Right hindlimb (tissue), 1 donor: ENCODE measurements around the gene KIF21A.
"Not testable (repeated sequence)": the region's sequence is repeated elsewhere in the genome, so short reads cannot be mapped to it uniquely, and the experiment has no call there.

Source experiments
- DNase-seq: peaks from one replicate; pipeline ENCODE4 v3.0.0-alpha.2; 2018

KIF21A gene, protein sequence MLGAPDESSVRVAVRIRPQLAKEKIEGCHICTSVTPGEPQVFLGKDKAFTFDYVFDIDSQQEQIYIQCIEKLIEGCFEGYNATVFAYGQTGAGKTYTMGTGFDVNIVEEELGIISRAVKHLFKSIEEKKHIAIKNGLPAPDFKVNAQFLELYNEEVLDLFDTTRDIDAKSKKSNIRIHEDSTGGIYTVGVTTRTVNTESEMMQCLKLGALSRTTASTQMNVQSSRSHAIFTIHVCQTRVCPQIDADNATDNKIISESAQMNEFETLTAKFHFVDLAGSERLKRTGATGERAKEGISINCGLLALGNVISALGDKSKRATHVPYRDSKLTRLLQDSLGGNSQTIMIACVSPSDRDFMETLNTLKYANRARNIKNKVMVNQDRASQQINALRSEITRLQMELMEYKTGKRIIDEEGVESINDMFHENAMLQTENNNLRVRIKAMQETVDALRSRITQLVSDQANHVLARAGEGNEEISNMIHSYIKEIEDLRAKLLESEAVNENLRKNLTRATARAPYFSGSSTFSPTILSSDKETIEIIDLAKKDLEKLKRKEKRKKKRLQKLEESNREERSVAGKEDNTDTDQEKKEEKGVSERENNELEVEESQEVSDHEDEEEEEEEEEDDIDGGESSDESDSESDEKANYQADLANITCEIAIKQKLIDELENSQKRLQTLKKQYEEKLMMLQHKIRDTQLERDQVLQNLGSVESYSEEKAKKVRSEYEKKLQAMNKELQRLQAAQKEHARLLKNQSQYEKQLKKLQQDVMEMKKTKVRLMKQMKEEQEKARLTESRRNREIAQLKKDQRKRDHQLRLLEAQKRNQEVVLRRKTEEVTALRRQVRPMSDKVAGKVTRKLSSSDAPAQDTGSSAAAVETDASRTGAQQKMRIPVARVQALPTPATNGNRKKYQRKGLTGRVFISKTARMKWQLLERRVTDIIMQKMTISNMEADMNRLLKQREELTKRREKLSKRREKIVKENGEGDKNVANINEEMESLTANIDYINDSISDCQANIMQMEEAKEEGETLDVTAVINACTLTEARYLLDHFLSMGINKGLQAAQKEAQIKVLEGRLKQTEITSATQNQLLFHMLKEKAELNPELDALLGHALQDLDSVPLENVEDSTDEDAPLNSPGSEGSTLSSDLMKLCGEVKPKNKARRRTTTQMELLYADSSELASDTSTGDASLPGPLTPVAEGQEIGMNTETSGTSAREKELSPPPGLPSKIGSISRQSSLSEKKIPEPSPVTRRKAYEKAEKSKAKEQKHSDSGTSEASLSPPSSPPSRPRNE (N-terminal part only)

DNA sequence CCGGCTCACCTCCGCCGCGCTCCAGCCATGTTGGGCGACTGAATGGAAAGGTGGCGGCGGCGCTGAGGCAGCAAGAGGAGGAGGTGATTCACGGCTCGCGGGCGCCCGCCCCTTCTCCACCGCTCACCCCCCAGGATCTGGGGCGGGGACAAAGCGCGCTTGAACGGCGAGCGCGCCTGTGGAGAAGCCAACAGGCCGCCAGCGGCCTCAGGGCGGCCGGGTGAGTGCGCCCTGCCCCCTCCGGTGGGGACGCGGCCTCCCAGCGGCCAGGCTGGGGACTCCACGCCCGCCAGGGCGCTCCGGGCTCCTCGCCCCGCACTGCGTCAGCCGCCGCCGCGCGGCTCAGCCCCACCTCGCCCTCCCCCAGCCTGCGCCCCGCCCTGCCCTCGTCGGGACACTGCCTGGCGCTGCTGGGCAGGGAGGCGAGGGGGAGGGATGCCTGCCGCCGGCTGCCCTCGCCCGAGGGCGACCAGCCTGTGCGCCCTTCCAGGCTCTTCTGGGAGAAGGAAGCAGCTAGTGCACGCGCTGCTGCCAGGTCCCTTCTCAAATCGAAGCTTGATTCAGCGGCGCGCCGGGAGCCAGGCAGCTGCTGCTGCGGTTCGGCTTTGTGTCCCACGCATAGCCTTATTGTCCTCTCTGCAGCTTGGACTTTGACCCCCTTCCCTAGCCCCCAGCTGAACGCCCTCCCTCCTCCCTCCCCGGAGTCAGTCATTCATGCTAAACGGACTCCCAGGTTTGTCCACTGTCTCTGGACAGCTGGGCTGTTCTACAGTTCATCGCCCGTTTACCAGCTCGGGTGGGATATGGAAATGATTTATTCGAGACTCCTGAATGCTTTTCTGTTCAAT, at the start of gene KIF21A:
TSS of gene KIF21A (minus strand) at position 40 of the 848 bp plus-strand sequence. CDS start 150 bp downstream, outside the sequence.
- peak; percentile 86 for DNase-seq

DNA sequence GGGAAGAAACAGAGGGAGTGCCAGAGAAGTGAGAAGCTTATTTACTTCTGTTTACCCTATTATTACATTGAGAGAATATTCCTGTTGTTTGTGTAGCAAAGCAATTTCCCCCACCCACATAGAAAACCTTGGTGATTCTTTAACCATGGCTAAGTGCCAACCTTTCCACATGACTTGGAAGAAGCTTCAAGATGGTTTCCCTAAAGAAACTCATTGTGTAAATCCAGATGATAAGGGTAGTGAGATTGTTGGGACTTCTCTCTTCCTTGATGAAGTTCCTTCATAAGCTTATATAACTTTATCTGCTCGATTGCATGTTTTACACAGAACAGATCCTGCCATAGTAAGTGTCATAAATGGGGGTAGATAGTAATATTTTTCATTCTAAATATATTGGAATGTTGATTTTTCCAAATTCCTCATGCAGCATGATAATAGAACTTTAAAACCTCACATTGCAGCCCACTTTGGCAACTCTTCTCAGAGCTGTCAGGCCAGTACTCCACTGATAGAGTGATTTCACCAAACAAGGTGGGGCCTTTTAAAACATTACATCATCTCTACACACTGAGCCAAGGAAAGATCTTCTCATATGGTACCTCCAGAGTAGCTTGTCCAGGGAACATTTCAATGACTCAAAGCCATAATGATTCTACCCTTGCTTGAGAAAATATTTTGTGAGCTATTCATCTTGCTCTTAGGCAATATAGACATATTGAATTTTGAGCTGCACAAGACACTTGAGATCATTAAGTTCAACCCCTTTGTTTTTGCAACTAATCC, 47.8 kb upstream of the KIF21A start:
- DNase-seq, result no peak

DNA sequence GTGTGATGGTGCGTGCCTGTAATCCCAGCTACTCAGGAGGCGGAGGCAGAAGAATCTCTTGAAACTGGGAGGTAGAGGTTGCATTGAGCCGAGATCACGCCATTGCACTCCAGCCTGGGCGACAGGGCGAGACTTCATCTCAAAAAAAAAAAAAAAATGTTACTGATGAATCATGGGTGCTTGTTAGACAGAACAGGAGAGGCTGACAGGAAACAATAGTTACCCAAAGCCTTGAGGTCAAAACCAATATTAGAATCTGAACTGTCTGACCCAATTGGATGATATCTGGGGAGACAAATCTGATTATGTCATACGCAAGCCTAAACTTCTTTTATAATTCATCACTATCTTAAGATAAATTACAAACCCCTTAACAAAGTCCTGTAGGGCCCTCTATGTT, 40.7 kb upstream of the KIF21A start:
- DNase-seq, result no peak

DNA sequence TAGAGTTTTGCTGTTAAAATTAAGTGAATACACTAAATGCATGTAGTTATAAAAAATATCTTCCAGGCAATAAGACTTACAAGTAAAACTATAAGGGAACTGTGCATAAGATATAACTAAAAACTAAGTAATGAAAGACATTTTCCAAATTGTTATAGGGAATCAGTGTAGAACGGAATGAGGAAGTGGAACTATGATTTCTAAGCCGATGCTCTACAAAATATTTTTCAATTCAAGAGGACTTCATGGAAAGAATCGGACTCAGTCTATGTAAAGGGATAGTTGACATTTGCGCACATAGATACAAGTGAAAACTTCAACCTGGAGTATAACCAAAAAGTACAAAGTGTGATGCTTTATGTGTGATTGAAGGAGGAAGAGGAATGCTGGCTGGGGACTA, 40.1 kb upstream of the KIF21A start:
- DNase-seq, result no peak

DNA sequence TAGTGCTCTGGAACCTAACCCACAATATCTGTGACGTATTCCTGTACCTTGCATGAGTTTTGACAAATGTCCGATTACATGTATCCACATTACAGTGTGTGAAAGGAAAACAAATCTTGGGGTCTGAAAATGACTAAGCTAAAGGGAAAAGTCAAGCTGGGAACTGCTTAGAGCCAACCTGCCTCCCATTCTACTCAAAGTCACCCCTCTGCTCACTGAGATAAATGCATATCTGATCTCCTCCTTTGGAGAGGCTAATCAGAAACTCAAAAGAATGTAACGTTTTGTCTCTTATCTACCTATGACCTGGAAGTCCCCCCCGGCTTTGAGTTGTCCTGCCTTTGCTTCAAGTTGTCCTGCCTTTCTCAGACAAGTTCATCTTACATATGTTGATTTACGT, 34.0 kb upstream of the KIF21A start:
- DNase-seq, result no peak

DNA sequence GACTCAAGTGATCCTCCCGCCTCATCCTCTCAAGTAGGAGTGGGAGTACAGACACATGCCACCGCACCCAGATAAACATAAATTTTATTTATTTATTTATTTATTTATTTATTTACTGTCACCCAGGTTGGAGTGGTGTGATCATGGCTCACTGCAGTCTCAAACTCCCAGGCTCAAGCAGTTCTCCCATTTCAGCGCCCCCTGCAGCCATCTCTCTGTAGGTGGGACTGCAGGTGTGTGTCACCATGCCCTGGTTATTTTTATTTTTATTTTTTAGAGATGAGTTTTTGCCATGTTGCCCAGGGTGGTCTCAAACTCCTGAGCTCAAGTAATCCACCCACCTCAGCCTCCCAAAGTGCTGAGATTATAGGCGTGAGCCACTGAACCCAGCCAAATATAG, 33.2 kb upstream of the KIF21A start:
- no peak for DNase-seq

DNA sequence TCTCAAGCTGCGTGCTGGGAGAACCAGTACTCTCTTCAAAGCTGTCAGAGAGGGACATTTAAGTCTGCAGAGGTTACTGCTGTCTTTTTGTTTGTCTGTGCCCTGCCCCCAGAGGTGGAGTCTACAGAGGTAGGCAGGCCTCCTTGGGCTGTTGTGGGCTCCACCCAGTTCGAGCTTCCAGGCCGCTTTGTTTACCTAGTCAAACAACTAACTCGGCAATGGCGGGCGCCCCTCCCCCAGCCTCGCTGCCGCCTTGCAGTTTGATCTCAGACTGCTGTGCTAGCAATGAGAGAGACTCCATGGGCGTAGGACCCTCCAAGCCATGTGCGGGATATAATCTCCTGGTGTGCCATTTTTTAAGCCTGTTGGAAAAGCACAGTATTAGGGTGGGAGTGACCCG, 32.2 kb upstream of the KIF21A start:
- DNase-seq, result not testable (repeated sequence)

DNA sequence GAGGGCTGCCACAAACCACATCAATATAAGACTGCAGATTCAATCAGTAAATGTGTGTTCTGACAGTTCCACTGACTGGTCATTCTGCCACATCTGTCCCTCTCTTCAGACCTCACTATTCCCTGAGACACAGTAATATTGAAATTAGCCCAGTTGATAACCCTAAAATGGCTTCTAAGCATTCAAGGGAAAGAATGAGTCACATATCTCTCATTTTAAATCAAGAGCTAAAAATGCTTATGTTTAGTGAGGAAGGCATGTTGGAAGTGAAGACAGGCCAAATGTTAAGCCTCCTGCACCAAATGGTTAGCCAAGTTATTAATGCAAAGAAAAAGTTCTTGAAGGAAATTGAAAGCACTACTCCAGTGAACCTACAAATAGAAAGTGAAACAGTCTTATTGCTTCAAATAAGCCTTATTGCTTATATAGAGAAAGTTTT, 24.5 kb upstream of the KIF21A start:
- no peak for DNase-seq

DNA sequence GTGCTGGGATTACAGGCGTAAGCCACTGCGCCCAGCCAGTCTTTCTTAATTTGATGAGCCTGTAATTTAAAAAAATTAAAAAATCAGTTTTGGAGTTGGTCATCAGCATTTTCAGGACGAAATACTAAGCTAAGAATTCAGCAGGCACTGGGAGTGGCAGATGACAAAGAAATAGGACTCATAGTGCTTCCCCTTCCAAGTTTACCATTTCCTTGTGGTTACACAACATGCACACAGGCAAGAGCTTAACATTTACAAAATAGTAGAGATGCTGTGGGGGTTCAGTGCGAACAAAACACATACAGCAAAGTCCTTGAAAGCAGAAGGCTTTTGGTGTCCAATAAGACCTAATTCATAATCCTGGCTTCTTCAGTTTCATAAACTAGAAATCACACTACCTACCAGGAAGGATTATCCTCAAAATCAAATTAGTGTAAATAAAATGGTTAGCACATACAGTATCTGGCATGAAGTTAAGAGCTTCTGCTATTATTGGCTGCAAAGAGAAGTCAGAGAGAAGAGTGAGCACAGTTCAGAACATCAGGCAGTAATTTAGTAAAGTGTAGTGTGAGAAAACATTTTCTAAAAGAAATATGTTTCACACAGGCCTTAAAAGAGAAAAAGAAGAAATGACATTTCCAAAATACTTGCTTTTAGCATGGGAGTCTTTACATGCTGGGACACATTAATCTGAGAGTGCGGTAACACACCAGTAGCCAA, 22.2 kb upstream of the KIF21A start:
- no peak for DNase-seq

DNA sequence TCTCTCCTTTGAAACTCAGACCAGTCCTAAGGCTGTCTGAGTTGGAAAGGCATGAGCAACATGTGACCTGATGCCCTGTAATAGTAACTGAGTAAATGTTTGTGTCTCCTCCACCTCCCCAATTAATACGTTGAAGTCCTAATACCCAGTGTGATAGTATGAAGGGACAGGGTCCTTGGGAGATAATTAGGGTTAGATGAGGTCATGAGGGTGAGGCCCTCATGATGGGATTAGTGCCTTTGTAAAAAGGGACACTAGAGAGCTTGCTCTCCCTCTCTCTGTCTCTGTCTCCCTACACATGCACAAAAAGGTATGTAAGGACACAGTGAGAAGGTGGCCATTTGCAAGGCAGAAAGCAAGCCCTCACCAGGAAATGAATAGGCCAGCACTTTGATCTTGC, 18.1 kb upstream of the KIF21A start:
- no peak for DNase-seq

DNA sequence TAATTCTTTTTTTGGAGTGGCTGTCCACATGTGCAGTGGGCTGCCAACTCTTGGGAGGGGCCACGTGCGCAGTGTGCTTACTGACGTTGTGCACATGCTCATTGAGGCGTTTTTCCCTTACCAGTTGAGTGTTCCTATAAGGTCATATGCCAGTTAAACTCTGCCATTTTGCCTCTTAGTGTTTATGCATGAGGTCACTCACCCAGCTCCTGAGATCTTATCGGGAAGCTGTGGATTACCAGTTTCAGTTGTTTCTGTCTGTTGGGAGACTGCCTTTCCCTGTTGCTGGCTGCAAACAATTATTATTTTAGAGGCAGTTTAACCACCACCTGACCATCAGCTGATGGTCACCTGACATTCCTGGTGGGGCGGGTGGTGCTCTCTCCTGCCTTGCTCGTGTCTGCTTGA, 16.1 kb upstream of the KIF21A start:
- no peak for DNase-seq

DNA sequence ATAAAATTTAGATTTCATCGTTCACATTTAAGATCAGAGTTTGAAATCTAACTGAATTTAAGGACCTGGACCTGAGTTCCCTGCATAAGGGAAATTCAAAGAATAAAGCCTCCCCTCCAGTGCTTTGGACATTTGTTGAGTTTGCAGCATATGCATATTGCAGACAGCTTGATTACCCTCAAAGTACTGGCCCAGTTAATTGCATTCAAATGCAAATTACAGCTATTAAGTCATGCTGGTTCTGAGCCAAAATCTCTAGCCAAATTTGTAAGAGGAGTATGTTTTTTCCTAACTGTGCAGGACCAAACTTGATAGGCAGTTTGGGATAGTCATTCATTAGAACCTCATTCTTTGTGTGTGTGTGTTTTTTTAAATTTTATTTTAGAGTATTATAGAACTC, 9.1 kb upstream of the KIF21A start:
- DNase-seq, result no peak

DNA sequence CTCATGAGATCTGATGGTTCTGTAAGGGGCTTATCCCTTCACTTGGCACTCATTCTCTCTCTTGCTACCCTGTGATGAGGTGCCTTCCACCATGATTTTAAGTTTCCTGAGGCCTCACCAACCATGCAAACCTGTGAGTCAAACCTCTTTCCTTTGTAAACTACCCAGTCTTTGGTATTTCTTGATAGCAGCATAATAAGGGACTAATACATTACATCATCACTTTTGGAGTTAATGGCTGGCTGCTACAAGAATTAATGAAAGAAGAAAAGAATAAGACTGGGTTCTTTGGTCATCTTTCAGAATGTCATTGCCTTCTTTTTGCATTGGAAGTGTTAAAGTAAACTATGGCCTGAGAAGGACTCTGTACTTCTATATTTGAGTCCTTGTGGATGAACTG, 5.1 kb upstream of the KIF21A start:
- DNase-seq, result no peak

DNA sequence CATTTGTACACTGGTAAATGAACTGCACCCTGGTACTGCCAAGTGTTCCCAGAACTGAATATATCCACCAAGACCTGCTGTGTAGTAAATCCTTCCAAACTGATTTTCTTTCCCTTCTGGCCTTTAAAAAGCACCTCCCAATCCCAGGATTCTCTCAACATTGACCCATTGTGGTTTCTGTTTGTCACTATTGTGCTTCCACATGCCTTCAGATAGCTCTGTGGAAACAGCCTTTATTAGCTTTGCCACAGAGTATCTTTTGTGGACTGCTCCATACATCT, 949 bp upstream of the KIF21A start:
- DNase-seq, result no peak

DNA sequence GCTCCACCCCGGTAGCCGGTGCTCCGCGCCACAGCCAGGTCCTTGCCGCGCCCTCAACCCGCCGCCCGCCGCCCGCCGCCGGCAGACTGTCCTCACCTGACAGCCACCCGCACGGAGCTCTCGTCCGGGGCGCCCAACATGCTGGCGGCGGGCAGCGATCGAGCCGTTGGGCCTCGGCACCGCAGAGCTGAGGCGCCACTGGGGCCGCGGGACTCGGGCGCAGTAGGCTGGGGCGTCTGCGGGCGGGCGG, 164 bp downstream of the KIF21A start:
- DNase-seq, result no peak

DNA sequence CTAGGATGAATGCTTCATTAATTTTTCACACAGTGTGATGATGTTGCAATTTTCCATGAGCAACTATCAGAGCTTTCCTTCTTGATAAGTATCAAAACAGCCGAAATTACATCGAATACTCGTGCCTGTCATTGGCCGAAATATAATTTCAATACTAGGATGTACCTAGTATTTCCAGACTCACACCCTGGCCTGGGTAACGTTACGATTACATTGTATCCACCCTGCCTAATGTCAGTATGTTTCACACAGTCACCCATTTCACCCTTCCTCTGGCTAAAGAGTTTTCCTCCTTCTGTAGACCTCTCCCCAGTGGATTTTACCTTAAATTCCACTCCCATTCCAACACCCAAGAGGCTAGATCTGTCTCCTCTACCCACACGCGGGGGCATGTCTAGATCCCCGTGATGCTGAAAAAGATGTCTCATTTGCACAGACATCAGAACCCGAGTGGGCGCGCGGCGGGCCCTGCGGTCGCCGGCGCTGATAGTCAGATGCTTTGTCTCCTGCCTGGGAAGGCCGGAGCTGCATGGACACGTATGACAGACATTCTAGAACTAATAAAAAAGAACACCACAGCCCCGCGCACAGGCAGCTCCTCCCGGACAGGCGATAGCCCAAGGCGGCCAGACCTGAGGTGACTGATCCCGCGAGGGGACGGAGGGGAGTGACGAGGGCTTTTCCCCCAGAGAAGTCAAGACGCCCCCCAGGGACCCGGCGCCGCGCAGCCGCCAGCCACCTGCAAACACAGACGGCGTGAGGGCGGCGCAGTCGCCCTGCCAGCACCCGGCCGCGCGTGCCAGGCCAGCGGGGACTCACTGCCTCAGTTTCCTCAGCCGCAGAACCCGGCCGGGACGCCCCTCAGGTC, 723 bp downstream of the KIF21A start:
- no peak for DNase-seq

DNA sequence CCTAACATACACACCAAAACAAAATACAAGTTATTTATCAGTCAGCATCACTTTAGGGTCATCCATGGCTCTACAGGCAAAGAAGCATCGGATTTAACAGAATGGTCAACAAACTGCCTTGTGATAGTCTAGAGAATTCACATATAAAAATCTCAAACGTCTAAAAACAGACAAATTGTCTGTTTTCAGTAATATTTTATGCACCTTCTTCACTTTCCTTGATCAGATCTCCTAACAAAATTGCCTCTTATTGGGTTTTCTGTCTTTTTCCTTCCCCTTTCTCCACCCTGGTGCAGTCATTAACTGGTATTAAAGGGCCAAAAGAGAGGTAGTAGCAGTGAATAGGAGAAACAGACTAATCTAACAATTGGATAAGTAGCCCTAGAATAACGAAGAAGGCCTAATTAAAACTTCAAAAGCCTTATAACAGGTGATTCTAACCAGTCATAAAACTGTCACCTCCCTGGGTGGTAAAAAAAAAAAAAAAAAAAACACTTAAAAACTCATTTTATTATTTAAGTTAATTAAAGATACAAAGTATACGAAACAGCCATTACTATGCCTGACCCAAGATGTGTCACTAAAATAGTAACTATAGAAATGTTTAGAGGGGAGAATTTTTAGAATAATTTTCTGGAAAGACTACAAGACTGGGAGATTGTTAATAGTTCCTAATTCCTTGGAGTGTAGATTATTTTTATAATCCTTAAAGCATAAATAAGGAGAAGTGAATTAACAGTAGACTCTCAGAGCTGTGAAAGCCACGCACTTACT, 1.5 kb downstream of the KIF21A start:
- DNase-seq, result no peak

DNA sequence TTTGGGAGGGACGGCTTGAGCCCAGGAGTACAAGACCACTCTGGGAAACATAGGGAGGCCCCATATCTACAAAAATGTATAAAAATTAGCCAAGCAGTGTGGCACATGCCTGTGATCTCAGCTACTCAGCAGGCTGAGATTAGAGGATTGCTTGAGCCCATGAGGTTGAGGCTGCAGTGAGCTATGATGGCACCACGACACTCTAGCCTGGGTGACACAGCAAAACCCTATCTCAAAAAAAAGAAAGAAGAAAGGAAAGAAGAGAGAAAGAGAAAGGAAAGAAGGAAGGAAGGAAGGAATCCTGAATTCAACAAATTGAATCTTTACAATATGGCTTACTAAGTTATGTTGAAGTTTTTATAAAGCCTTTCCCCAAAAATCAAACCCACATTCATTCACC, 2.1 kb downstream of the KIF21A start:
- no peak for DNase-seq

DNA sequence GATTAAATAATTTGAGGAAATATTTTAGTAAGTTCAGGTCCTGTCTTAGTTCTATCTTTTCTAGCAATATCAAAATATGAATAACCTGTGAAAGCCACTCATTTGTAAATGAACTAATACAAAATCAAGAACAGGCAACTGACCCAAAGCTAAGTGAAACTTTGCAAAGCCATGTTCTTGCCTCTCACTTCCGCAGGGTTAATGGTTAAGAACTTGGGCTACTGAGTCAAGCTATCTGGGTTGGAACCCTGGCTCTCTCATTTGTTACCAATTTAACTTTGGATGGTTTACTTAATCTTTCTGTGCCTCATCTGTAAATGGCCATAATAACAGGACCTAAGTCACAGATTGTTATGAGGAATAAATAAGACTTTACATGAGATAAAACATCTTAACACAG, 2.8 kb downstream of the KIF21A start:
- no peak for DNase-seq
